GDM1 (cell line): ENCODE measurements around the gene ERMAP.

ENCODE experiments used
- DNase-seq: peaks from one replicate; lab custom pipeline; 2025; lab: John Stamatoyannopoulos, UW

Gene ERMAP

GRCh38 chr1:42816585-42817439 is at the start of gene ERMAP, which contains the start of gene SVBP:
Gene ERMAP (plus strand): TSS chr1:42817122. CDS start chr1:42830449, 13,327 bp downstream.
Gene SVBP (minus strand): TSS chr1:42817397. CDS start chr1:42816544, 853 bp downstream.
- peak; percentile 82 for DNase-seq

GRCh38 chr1:42767510-42768000 is 49.4 kb upstream of the ERMAP start:
- no peak for DNase-seq

GRCh38 chr1:42768172-42768571 is 48.8 kb upstream of the ERMAP start:
- DNase-seq, result no peak

GRCh38 chr1:42769811-42770210 is 47.1 kb upstream of the ERMAP start:
- DNase-seq, result no peak

DNA sequence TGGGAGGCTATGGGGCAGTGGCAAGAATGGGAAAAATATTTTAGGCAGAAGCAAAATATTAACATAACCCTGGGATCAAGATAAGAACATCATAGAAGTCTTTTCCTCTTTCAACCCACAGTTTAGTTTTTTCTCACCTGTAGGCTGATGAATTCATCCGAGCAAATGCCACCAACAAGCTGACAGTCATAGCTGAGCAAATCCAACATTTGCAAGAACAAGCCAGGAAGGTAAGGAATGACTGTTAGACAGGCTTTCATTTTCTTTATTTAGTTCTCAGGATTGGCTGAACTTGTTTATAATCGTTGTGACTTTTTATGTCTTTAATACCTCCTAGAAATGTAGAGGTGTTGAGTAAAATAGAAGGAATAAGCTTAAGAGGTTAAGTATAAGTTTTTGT is 43.5 kb upstream of the ERMAP start:
- no peak for DNase-seq

DNA sequence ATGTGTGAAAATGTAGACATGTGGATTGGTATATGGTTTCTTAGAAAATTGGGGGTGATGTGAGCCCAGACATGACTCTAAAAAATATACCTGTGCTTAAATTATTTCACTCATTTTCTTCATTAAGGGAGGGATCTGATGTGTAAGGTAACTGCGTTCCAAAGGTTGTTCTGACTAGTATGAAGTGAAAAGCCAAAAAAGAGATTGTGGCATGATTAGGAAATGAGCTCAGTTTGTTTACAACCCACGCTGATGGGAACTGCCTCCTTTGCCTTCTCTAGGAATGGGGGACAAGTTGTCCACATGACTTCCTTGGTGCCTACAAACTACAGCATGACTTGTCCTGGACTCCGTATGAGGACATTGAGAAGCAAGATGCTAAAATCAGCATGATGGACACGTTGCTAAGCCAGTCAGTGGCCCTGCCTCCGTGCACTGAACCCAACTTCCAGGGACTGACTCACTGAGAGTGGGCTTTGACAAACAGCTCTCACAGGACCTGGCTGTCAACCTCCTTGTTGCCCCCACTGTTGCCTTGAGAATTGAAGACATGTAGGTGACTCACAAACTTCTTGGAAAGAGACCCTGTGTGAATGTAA is 41.9 kb upstream of the ERMAP start:
- DNase-seq, result no peak

- no peak for DNase-seq
Measured at GRCh38 chr1:42776502-42776901, 40.4 kb upstream of the ERMAP start.

DNA sequence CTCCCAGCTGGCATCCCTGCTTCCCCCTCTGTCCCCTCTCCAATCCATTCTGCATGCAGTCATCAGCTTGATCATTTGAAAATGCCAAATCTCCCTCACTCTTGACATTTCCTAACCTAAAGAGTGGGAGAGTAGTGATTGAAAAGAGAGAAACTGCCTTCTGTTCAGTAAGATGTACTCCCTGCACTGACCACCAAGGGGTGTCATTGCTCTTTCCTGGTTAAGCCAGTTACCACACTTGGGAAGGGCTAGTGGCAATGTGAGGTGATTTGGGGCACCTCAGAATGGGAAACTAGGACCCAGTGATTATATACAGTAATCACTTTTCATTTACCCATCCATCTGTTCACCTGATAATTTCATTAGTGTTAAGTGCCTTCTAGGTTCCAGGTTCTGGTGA is 39.1 kb upstream of the ERMAP start:
- no peak for DNase-seq

GRCh38 chr1:42779725-42780124 is 37.2 kb upstream of the ERMAP start:
- DNase-seq, result no peak

GRCh38 chr1:42780176-42780575 is 36.7 kb upstream of the ERMAP start:
- DNase-seq, result no peak

GRCh38 chr1:42783092-42783491 is 33.8 kb upstream of the ERMAP start:
- DNase-seq, result no peak

DNA sequence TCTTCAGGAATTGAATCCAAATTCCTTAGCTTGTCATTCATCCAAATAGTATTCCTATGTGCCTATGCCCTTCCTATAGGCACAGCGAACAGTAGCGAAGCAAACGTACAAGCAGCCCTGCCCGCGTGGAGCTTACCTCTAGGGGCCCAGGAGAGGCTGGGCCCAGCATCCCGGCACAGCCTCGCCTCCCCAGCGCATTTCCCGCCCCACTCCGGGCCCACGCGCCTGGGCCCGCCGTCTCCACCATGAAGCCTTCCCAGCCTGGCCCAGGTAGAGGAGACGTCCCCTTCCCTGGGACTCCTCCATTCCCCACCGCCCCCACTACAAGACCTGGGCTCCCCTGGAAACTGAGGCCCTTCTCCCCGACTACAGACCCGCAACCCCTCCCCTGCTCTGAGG is 32.4 kb upstream of the ERMAP start:
- no peak for DNase-seq

DNA sequence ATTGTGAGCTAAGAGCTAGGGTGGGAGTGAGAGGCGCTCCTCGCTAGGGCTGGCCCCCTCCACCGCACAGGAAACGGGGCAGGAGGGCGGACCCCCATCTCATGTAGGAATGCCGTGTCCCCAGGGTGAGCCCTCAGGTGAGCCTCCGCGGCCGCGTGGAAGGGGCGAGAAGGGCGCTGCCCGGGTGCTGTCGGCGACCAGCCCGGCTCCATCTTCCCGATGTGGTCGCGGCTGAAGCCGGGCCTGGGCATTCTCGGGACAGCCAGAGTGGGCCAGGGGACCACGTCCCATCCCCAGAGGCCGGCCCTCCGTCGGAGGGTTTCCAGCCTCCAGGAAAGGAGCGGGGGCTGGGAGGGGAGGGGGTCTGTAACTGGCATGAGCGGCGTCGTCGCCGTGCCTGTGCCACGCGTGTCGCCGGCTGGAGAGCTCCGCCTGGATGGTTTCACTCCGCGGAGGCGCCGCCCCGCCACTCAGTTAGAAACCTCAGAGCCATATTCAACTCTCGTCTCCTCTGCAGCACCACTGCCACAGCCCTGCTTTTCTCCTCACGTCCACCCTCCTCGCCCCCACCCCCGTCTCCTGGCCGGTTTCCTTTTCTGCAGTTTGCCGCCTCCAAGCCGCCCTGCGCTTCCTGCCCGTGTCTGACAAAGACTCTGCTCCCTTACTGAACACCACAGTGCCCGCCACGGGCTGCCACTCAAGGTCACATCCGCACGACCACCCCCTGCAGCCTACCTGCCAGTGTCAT is 31.8 kb upstream of the ERMAP start, which contains the start of gene TMEM269:
Gene TMEM269 (plus strand): TSS at position 46 of the 748 bp plus-strand sequence. CDS start 4,903 bp downstream, outside the sequence.
- no peak for DNase-seq

- DNase-seq, result no peak
Measured at GRCh38 chr1:42786097-42786496, 30.8 kb upstream of the ERMAP start.

GRCh38 chr1:42788021-42788420 is 28.9 kb upstream of the ERMAP start:
- no peak for DNase-seq

DNA sequence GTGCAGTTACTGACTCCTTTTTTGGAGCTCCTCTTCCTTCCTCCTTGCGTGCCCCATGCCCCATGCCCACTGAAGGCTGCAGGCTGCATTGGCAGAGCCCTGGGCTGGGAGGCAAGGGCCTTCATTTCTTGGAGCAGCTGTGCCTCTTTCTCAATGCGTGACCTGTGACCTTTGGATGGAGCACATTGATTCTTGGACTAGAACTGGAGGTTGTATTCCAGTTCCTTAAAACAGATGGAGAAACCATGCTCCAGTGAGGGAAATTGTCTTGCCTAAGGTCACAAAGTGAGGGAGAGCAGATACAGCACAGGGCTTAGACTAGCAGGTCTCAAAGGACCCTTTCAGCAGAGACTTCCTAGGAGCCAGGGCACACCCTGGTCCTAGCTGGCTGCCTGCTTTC is 23.1 kb upstream of the ERMAP start:
- no peak for DNase-seq

DNA sequence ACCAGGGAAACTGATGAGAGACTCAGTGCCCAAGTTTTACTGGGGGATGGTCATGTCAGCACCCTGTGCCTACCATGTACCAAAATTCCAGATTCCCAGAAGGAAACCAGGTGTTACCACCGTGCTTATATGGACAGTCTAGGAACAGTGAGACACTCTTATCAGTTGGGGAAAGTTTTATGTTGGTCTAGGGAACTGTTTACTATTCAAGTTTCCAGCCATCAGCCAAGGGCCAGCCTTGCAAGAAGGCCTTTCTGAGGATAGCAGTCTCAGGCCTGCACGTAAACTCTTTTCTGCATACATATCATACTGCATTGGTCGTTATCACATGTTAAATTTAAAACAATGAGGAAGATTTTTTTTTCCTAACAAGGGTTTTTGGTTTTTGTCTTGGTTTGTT is 19.5 kb upstream of the ERMAP start:
- no peak for DNase-seq

DNA sequence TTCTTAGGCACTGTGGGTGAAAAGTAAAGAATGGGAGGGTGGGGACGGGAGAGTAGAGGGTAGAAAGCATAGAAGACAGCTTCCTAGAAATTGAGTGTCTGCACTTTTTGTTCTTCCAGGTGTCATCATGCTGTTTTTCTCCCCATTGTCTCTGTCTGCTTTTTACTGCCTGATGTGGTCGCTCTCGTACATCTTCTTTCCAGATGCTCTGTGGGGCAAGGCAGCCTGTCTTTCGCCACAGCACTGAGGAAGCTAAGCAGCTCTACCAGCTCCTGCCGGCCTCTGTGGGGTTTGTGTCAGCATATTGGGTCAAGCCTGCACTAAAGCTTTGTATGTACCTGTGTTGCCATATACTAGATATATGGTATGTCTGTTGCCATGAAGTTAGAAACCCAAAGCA is 18.9 kb upstream of the ERMAP start:
- DNase-seq, result no peak

DNA sequence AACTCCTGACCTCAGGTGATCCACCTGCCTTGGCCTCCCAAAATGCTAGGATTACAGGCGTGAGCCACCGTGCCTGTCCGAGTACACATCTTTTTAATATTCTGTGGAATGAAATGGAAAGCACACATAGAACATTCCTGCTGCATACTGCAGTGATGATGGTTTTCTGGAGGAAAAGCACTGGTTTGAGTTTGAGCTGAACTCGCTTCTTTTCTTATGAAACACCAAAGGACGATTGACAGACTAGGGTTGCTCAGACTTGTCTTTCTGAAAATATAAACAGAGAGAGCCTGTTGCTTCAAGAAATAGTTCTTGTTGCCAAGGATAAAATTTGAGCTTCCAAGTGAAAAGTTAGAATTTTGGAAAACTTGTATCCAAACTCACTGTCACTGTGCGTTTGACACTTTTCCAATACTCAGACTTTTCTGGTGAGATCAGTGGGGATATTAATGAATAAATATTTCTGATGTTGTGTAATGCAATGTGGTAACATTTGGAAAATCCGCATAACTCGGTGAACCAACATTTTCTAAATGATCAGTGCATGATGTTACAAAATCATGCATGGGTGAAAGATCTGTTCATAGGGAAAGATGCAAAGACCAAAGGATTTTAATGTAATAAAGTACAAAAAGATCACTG is 15.0 kb upstream of the ERMAP start:
- DNase-seq, result no peak

DNA sequence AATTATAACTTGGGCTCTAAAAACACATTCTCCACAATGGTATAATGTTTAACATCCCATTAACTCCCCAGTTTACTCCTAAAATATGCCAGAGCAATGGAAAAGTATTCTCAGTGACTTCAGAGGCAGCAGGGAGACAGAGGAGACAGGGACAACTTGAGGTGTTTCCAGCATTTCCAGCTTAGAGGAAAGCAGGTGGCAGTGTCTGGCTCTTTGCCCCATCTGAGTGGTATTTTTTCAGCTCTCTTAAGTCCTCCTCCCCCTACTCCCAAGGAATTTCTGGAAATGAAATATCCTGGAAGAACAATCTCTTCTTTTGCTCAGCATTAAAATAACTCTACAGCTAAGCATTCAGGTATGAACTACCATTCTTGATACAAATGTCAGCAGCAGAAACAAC is 10.8 kb upstream of the ERMAP start:
- no peak for DNase-seq

- no peak for DNase-seq
Measured at GRCh38 chr1:42806593-42806992, 10.3 kb upstream of the ERMAP start.

DNA sequence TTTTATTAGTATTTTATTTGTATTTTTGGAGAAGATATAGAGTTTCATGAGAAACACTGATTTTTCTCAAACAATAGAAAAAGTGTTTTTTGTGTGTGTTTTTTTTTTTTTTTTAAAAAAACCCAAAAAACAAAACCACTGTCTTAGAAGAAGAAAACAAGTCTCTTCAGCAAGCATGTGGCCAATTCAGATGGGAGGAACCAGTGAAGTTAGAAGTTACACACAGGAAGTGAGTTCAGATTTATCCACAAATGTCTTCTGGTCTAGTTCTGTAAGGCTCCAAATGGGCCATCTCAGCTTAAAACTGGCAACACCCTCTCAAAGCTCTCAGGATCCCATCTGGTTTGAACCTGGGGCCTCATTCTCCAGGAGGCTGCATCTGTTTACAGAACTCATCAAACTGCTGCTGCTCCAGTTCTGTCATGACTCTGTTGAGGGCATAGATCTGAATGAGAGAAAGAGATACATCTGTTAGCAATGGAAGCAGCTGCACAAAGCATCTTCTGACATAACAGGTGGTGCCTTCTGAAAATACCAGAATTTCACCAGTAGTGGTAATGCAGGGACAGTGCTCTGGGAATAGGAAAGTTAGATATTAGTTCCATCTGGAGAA is 9.8 kb upstream of the ERMAP start:
- no peak for DNase-seq
